Calu3 (cell line): ENCODE measurements around the gene NELL2. TPM values are rescaled to one million over a fixed set of nuclear protein-coding genes. Genes with fewer than 3 reads are reported as not detected.

Source experiments
- BruUV-seq: library from RNA; stranded (reverse); fragments of 400-500 nt; replicated peaks from 2 replicates; lab custom pipeline; 2021; lab: Mats Ljungman, UMichigan
- CTCF ChIA-PET: fragments of 300-600 bp; sonication (Branson Sonifier 250); formaldehyde crosslinking; loops from one replicate; lab custom pipeline; 2022; ENCODE audit warnings: antibody characterized with exemption; lab: Charles Lee
- DNase-seq: peaks from one replicate; pipeline ENCODE4 v3.0.0; 2022
- H3K27ac Mint-ChIP-seq: one replicate; pipeline ENCODE4 v1.8.0; 2022; ENCODE audit warnings: mixed read lengths; ENCODE audit not compliant: unreplicated experiment
- H3K27me3 Mint-ChIP-seq: one replicate; pipeline ENCODE4 v1.8.0; 2022; ENCODE audit warnings: mixed read lengths; ENCODE audit not compliant: unreplicated experiment
- H3K36me3 Mint-ChIP-seq: one replicate; pipeline ENCODE4 v1.8.0; 2022; ENCODE audit warnings: mild to moderate bottlenecking, moderate library complexity, mixed read lengths; ENCODE audit not compliant: insufficient read depth, unreplicated experiment
- H3K4me1 Mint-ChIP-seq: one replicate; pipeline ENCODE4 v1.8.0; 2022; ENCODE audit warnings: mild to moderate bottlenecking, low read depth, mixed read lengths; ENCODE audit not compliant: unreplicated experiment
- H3K4me3 Mint-ChIP-seq: one replicate; pipeline ENCODE4 v1.8.0; 2022; ENCODE audit warnings: mild to moderate bottlenecking, low read depth, moderate library complexity, mixed read lengths; ENCODE audit not compliant: unreplicated experiment
- H3K9me3 Mint-ChIP-seq: one replicate; pipeline ENCODE4 v1.8.0; 2022; ENCODE audit warnings: low read depth, mixed read lengths; ENCODE audit not compliant: unreplicated experiment
- intact Hi-C: fragments of 100-400 bp; cut with micrococcal nuclease; formaldehyde crosslinking; loops from one replicate; pipeline ENCODE4 v1.10.0; 2022; ENCODE audit not compliant: unreplicated experiment
- total RNA-seq: library from RNA; stranded (reverse); gene quantifications from 2 replicates; pipeline ENCODE4 v1.2.3, GENCODE V29; 2022
- TF ChIP-seq, protein P1 (sequence below): fragments of 200-600 bp; IDR thresholded peaks from one replicate; pipeline ENCODE4 v1.8.0; 2022; ENCODE audit warnings: antibody characterized with exemption; ENCODE audit not compliant: unreplicated experiment

The NELL2 gene
- total RNA-seq, 1 experiment from 2014 or later: not detected

- Mint-ChIP-seq H3K9me3 (peaks cover 3% of the 10 kb centered on the region), H3K27ac (no peak overlapping the region), H3K36me3 (no peaks in the 10 kb centered on the region), H3K27me3 (no peaks in the 10 kb centered on the region), H3K4me1 (no peaks in the 10 kb centered on the region), H3K4me3 (no peak overlapping the region)
- DNase-seq: no peak
- CTCF ChIA-PET: no interaction called here
- no TSS peak for BruUV-seq
- intact Hi-C loops: no loop called here
- TF ChIP-seq, protein P1, sequence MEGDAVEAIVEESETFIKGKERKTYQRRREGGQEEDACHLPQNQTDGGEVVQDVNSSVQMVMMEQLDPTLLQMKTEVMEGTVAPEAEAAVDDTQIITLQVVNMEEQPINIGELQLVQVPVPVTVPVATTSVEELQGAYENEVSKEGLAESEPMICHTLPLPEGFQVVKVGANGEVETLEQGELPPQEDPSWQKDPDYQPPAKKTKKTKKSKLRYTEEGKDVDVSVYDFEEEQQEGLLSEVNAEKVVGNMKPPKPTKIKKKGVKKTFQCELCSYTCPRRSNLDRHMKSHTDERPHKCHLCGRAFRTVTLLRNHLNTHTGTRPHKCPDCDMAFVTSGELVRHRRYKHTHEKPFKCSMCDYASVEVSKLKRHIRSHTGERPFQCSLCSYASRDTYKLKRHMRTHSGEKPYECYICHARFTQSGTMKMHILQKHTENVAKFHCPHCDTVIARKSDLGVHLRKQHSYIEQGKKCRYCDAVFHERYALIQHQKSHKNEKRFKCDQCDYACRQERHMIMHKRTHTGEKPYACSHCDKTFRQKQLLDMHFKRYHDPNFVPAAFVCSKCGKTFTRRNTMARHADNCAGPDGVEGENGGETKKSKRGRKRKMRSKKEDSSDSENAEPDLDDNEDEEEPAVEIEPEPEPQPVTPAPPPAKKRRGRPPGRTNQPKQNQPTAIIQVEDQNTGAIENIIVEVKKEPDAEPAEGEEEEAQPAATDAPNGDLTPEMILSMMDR: no peak
Measured at GRCh38 chr12:44668443-44668842, 207.7 kb downstream of the NELL2 start.

DNA sequence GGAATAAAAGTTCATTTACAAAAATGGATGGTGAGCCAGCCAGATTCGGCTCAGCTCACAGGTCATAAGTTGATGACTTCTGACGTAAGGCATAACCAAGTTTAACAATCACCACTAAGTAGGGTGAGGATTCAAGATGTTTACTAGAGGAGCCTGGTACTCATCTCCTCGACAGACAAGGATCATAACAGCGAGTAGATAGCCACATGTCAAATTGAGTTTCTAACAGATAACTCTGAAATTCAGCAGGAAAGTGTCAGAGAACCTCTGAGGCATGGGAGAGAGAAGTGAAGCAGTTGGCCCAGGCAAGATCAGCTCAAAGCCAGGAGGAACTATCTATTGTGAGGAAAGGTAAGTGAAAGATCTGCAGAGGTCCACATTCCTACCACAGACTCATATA, 208.7 kb downstream of the NELL2 start:
- DNase-seq: no peak
- Mint-ChIP-seq H3K4me1 (no peaks in the 10 kb centered on the region), H3K9me3 (peaks cover 3% of the 10 kb centered on the region), H3K4me3 (no peak overlapping the region), H3K27me3 (no peaks in the 10 kb centered on the region), H3K36me3 (no peaks in the 10 kb centered on the region), H3K27ac (no peak overlapping the region)
- TF ChIP-seq, protein P1: no peak
- intact Hi-C loops: no loop called here
- CTCF ChIA-PET: no interaction called here
- no TSS peak for BruUV-seq

DNA sequence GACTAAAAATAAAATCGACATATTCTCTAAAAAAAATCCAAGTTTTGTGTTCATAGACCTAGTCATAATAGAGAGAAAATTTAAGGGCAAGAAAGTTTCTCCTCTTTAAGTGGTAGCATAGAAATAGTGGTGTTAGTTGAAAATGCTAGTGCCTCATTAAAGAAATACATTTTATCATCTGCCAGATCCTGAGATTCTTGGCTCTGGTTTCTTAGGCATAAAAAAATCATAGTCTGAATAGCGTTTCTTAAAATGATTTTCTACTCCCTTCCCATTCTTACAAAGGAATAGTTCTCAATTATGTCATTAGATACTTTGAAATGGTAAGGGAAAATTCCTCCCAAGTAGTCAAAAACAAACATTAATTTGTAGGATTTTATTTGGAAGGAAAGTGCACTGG, 212.8 kb downstream of the NELL2 start:
- CTCF ChIA-PET: no interaction called here
- no peak for DNase-seq
- intact Hi-C loops: no loop called here
- Mint-ChIP-seq H3K4me3 (no peak overlapping the region), H3K9me3 (no peaks in the 10 kb centered on the region), H3K27ac (no peak overlapping the region), H3K36me3 (no peaks in the 10 kb centered on the region), H3K27me3 (no peaks in the 10 kb centered on the region), H3K4me1 (no peaks in the 10 kb centered on the region)
- TF ChIP-seq, protein P1: no peak
- no TSS peak for BruUV-seq

GRCh38 chr12:44655846-44656245, 220.3 kb downstream of the NELL2 start:
- no peak for DNase-seq
- BruUV-seq: no TSS peak
- TF ChIP-seq, protein P1: no peak
- H3K27ac Mint-ChIP-seq: no peak overlapping the region
- no peaks in the 10 kb centered on the region for H3K4me1 Mint-ChIP-seq
- intact Hi-C loops: no loop called here
- H3K27me3 Mint-ChIP-seq: no peaks in the 10 kb centered on the region
- CTCF ChIA-PET: no interaction called here
- no peak overlapping the region for H3K4me3 Mint-ChIP-seq
- no peaks in the 10 kb centered on the region for H3K9me3 Mint-ChIP-seq
- H3K36me3 Mint-ChIP-seq: no peaks in the 10 kb centered on the region
